Activated naive CD8-positive, alpha-beta T cell treated with anti-CD3 and anti-CD28 coated beads for 36 hours (primary cell): ENCODE data around the gene GADD45B. TPM values are rescaled to one million over a fixed set of nuclear protein-coding genes. Genes with fewer than 3 reads are reported as not detected.
"Not testable (repeated sequence)": the region's sequence is repeated elsewhere in the genome, so short reads cannot be mapped to it uniquely, and the experiment has no call there.

ENCODE experiments used
- DNase-seq: peaks from one replicate; pipeline ENCODE4 v3.0.0; 2021
- H3K27ac Mint-ChIP-seq: one replicate; pipeline ENCODE4 v1.8.0; 2022; ENCODE audit warnings: mild to moderate bottlenecking, moderate library complexity, mixed read lengths
- H3K27me3 Mint-ChIP-seq: one replicate; pipeline ENCODE4 v1.8.0; 2022; ENCODE audit warnings: mild to moderate bottlenecking, mixed read lengths
- H3K36me3 Mint-ChIP-seq: one replicate; pipeline ENCODE4 v1.8.0; 2021; ENCODE audit warnings: mild to moderate bottlenecking, mixed read lengths
- H3K4me1 Mint-ChIP-seq: one replicate; pipeline ENCODE4 v1.8.0; 2021; ENCODE audit warnings: mixed read lengths
- H3K4me3 Mint-ChIP-seq: one replicate; pipeline ENCODE4 v1.8.0; 2022; ENCODE audit warnings: mild to moderate bottlenecking, moderate library complexity, mixed read lengths
- H3K9me3 Mint-ChIP-seq: one replicate; pipeline ENCODE4 v1.8.0; 2022; ENCODE audit warnings: mixed read lengths
- total RNA-seq, 2 experiments: library from RNA; stranded (reverse); gene quantifications; one replicate each; pipeline ENCODE4 v1.2.3, GENCODE V29; 2021

The GADD45B gene
- total RNA-seq, 2 experiments from 2014 or later: 83.0 to 97.2 TPM

DNA sequence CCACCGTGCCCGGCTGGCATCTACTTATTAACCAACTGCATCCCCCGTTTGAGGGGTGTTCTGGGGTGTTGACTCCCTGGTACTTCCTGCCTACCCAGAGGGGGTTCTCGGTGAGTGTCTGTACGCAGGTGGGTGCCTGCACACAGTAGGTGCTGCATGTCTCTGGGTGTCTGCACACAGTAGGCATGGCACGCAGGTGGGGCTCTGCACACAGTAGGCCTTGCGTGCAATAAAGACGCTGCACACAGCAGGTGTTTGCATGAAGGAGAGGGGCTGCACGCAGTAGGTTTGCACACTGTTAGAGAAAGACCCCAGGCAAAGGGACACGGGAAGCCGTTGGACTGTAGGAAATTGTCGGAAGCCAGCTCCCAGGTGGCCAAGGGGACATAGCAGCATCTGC, 11.2 kb downstream of the GADD45B start:
- H3K4me3 Mint-ChIP-seq: no peak overlapping the region
- H3K9me3 Mint-ChIP-seq: peaks cover 19% of the 10 kb centered on the region
- H3K27ac Mint-ChIP-seq: no peak overlapping the region
- H3K27me3 Mint-ChIP-seq: peaks cover 43% of the 10 kb centered on the region
- H3K4me1 Mint-ChIP-seq: peaks cover 12% of the 10 kb centered on the region
- H3K36me3 Mint-ChIP-seq: peaks cover 11% of the 10 kb centered on the region
- DNase-seq: no peak

DNA sequence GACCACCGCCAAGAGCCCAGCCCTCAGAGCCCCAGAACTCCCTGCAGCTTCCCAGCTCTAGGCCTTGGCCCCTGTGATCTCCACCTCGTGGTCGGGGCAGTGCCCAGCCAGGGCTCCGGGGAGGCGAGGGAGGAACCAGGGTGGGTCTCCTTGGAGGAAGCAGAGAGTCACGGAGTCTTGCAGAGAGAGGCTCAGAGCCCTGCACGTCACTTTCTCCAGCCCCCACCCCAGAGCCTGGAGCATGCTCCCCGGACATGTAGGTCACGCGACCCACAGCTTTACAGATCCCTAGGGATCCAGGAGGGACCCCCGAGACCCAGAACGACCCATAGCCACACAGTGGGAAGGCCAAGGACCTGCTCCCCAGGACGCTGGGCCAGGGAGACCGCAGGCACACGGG, 11.9 kb downstream of the GADD45B start:
- H3K27me3 Mint-ChIP-seq: peaks cover 50% of the 10 kb centered on the region
- H3K9me3 Mint-ChIP-seq: peaks cover 14% of the 10 kb centered on the region
- H3K36me3 Mint-ChIP-seq: peaks cover 6% of the 10 kb centered on the region
- no peak for DNase-seq
- H3K4me3 Mint-ChIP-seq: no peak overlapping the region
- no peak overlapping the region for H3K27ac Mint-ChIP-seq
- peaks cover 17% of the 10 kb centered on the region for H3K4me1 Mint-ChIP-seq

DNA sequence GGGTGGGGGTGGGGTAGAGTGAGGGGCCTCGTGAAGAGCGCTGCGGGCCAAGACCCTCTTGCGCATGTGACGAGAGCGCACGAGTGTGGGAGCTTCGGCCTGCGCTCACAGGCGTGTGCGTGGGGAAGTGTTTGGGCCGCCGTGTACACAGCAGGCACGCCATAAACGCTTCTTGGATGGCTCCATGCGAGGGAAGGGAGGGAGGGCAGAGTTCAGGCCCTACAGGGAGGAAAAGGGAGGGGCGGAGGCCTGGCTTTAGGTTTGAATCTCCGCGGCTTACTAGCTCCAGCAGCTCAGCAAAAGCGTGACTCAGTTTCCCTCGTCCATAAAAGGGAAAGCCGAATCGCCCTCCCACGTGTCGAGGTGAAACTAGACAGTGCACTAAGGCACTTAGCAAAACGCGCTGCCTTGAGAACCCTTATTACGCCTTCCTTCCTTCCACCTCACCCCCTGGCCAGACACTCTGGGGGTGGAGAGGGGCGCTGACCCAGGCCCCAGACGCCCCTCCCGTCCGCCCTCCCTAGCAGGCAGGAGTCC, 12.5 kb downstream of the GADD45B start:
- no peak for DNase-seq
- H3K27ac Mint-ChIP-seq: no peak overlapping the region
- peaks cover 3% of the 10 kb centered on the region for H3K36me3 Mint-ChIP-seq
- H3K4me3 Mint-ChIP-seq: peak overlapping the region; percentile 18
- H3K9me3 Mint-ChIP-seq: peaks cover 9% of the 10 kb centered on the region
- peaks cover 54% of the 10 kb centered on the region for H3K27me3 Mint-ChIP-seq
- peaks cover 18% of the 10 kb centered on the region for H3K4me1 Mint-ChIP-seq

DNA sequence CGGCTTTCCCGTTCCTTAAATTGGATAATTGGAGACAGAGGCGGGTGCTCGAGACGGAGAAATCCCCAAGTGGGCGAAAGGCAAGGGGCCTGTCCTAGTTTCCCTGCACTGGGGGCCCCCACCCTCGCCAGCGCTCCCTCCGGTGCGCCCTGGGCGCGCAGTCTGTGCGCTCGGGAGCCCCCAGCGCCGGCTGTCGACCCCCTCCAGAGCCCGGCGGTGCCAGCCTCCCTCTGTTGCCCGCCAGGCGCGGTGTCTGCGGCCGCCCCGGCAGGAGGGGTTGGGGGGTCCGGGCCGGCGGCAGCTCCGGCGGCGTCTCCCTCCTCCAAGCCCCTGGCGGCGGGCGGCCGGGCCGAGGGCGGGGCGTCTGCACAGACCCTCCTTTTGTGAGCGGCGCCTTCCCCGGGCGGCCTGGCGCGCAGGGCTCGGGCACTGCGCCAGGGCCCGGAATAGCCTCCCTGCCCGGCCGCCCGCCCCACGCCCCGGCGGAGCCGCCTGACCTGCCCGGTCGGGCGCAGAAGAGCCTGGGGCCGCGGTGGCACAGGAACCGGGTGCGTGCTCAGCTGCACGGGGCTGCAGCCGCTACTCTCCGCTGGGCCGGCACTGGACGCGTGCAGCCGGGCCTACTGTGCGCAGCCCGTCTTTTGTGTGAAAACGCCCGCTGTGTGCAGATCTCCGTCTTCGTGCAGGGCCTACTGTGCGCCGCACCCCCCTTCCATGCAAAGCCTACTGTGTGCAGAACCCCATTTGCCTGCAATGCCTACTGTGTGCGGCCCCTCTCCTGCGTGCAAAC, 13.2 kb downstream of the GADD45B start:
- Mint-ChIP-seq H3K27ac (no peak overlapping the region), H3K4me1 (peaks cover 18% of the 10 kb centered on the region), H3K4me3 (peak overlapping the region; percentile 40), H3K27me3 (peaks cover 61% of the 10 kb centered on the region), H3K9me3 (peaks cover 5% of the 10 kb centered on the region), H3K36me3 (no peaks in the 10 kb centered on the region)
- DNase-seq: peak; percentile 30

DNA sequence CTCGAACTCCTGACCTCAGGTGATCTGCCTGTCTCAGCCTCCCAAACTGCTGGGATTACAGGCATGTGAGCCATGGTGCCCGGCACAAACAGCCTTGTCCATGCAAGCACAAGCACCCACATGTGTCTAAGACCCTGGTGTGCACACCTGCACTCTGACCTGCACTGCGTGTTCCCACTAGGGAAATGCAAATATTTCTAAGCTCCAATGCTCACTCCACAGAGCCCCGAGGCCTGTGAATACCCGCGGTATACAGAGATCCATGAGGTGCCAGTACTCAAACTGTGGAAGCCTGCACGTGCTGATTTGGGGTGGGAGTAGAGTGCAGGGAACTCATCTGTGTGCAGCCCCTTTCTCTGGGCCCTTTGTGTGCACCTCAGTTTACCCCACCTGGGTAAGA, 14.7 kb downstream of the GADD45B start:
- no peaks in the 10 kb centered on the region for H3K36me3 Mint-ChIP-seq
- H3K27me3 Mint-ChIP-seq: peaks cover 66% of the 10 kb centered on the region
- no peaks in the 10 kb centered on the region for H3K9me3 Mint-ChIP-seq
- no peak overlapping the region for H3K4me3 Mint-ChIP-seq
- H3K27ac Mint-ChIP-seq: no peak overlapping the region
- no peak for DNase-seq
- H3K4me1 Mint-ChIP-seq: peaks cover 22% of the 10 kb centered on the region

DNA sequence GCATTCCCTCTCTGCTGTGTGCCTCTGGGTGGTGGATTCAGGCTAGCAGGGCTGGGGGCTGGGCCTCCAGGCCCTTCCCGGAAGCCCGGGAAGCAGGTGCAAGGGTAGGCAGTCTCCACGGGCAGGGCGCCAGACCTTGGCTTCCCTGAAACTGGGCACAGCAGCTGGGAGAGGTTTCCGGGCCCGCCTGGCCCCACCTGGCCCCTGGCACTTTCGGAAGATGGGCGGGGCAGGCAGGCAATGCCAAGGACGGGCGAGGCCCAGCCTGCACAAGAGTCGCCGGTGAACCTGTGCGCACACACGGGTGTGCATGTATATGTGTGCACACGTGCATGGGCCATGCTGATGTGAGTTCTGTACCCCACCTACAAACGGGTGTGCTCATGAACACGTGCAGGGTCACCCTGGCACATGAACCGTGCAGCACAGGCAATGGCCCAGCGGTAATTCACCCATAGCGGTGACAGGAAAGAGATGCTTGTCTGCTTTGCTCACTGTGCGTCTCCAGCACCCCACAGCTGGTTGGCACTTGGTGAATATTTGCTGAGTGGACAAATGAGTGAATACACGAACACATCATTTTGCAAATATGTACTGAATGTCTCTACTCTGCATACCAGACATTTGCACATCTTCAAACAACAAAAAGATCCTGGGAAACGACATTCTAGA, 15.3 kb downstream of the GADD45B start:
- Mint-ChIP-seq H3K4me1 (peaks cover 25% of the 10 kb centered on the region), H3K36me3 (no peaks in the 10 kb centered on the region), H3K27me3 (peaks cover 66% of the 10 kb centered on the region), H3K4me3 (no peak overlapping the region), H3K9me3 (no peaks in the 10 kb centered on the region), H3K27ac (no peak overlapping the region)
- DNase-seq: no peak

DNA sequence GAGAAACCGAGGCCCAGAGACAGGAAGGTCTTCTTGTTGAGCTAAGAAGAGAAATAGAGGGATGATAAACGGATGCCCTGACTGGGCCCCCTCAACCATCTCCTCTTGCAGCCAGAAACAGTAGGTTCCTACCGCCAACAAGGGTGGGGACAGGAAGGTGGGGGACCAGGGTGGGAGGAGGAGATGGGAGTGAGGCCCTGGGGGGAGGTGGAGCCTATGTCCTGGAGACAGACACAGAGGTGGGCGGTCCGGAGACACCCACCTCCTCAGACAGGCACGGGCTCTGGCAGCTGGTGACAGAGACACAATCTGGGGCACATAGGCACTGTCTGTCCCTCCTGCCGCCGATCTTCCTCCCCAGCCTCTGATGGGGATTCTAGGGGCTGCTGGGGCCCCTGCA, 16.9 kb downstream of the GADD45B start:
- Mint-ChIP-seq H3K4me1 (peaks cover 25% of the 10 kb centered on the region), H3K36me3 (no peaks in the 10 kb centered on the region), H3K4me3 (no peak overlapping the region), H3K9me3 (no peaks in the 10 kb centered on the region), H3K27me3 (peaks cover 58% of the 10 kb centered on the region), H3K27ac (no peak overlapping the region)
- no peak for DNase-seq

DNA sequence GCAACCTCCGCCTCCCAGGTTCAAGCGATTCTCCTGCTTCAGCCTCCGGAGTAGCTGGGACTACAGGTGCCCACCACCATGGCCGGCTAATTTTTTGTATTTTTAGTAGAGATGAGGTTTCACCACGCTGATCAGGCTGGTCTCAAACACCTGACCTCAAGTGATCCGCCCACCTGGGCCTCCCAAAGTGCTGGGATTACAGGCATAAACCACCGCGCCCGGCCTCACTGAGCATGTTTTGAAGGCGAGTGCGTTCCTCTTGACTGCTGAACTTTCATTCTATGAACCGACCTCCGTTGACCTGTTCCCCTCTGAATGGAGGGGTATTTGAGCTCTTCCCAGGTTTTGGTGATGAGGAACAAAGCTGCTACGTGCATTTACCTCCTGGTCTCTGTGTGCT, 17.5 kb downstream of the GADD45B start:
- Mint-ChIP-seq H3K4me1 (peaks cover 23% of the 10 kb centered on the region), H3K27me3 (peaks cover 56% of the 10 kb centered on the region)
- not testable (repeated sequence) for H3K9me3 Mint-ChIP-seq, H3K27ac Mint-ChIP-seq, DNase-seq, H3K36me3 Mint-ChIP-seq, H3K4me3 Mint-ChIP-seq

DNA sequence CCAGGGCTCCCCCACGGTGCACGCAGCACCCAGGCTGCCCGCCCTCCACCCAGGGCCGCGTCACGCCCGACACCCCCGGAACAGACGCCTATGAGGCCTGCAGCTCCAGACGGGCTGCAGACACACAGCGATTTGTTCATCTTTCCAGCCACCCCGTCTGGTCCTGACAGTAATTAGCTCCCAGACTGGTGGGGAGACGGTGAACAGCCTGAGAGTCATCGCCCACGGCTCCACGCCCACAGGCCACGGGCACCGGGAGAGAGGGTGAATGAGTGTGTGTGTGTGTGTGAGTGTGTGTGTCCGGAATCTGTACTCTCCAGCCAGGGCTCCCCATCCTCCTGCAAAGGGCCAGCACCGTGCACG, 18.1 kb downstream of the GADD45B start:
- H3K27ac Mint-ChIP-seq: no peak overlapping the region
- H3K36me3 Mint-ChIP-seq: no peaks in the 10 kb centered on the region
- H3K27me3 Mint-ChIP-seq: peaks cover 51% of the 10 kb centered on the region
- H3K4me3 Mint-ChIP-seq: peak overlapping the region; percentile 18
- DNase-seq: no peak
- no peaks in the 10 kb centered on the region for H3K9me3 Mint-ChIP-seq
- H3K4me1 Mint-ChIP-seq: peaks cover 21% of the 10 kb centered on the region

DNA sequence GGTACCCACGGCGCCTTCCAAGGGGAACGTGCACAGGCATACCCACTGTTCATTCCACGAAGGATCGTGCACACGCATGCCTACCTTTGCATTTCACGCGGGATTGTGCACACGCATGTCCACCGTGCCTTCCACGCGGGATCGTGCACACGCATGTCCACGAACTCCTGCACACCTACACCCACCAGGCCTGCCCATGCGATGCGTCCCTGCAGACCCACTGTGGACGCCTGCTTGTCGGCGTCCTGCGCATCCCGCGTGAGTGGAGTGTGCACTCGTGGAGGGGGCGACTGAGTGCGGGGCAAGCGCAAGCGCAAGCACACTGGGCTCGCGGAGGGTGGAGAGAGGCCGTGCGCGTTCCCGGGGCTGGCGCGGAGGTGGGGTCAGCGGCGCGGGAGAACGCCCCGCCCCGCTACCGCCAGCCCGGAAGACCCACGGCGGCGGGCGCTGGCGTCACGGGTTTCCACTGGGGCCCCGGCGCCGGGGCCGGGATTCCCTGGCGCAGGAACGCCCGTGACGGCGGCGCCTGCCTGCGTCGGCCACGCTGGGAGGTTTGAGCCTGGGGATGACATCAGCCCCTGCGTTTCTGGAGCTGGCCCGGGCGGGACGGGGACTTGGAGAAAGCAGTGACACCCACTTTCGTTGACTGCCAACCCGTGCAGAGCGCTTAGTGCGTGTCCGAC, 18.7 kb downstream of the GADD45B start:
- Mint-ChIP-seq H3K4me3 (peak overlapping the region; percentile 73), H3K27me3 (peaks cover 48% of the 10 kb centered on the region), H3K36me3 (no peaks in the 10 kb centered on the region), H3K27ac (no peak overlapping the region), H3K4me1 (peaks cover 23% of the 10 kb centered on the region), H3K9me3 (no peaks in the 10 kb centered on the region)
- DNase-seq: peak; percentile 58

DNA sequence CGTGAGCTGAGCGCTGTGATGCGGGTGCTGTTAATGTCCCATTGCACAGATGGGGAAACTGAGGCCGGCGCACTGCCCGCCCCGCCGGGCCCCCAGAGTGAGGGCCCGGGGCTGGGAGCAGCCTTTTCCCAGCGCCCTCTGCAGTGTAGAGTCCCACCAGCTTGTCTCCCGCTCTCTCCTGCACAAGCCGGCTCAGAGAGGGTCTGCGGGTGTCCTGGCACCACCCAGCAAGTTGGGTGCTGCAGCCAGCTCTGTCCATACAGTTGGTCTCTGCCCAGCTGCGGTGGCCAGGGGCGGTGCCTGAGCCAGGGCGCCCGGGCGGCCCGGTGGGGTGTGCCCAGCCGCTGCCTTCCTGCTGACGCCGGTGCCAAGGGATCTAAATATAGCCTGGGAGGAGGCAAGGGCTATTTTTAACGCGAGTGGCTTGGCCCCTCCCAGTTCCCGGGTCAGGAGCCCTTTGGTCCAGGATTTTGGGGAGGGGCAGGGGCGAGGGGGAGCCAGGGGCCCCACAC, 19.3 kb downstream of the GADD45B start:
- H3K4me1 Mint-ChIP-seq: peaks cover 20% of the 10 kb centered on the region
- no peaks in the 10 kb centered on the region for H3K36me3 Mint-ChIP-seq
- H3K9me3 Mint-ChIP-seq: no peaks in the 10 kb centered on the region
- peaks cover 42% of the 10 kb centered on the region for H3K27me3 Mint-ChIP-seq
- no peak overlapping the region for H3K27ac Mint-ChIP-seq
- DNase-seq: no peak
- peak overlapping the region; percentile 4 for H3K4me3 Mint-ChIP-seq

DNA sequence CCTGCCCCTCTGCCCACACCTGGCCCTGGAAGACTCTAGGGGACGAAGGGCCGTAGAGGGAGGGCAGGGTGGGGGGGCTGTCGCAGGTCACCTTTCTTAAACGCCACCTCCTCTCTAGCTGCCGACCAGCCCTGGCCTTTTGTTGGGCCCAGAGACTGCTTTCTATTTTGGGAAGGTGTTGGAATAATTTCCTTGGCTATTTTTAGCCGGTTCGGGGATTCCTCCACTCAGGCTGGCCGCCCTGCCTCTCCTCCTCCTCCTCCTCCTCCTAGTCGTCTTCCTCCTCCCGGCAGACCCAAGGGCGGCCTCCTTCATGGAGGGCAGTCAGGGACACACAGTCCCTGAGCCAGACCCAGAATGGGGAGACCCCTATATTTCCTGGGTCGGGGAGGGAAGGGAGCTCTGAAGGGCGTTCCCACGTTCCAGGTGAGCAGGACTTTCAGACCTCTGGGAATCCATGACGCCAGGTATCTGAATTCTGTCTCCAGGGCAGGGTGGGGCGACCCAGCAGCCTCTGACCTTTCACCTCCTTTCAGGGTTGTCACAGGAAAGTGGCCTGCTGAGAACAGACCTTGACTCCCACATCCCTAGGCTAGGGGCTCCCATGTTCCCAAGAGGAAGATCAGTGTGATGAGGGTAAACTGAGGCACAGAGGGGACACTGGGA, 19.9 kb downstream of the GADD45B start:
- H3K4me1 Mint-ChIP-seq: peaks cover 20% of the 10 kb centered on the region
- peaks cover 36% of the 10 kb centered on the region for H3K27me3 Mint-ChIP-seq
- H3K4me3 Mint-ChIP-seq: no peak overlapping the region
- no peaks in the 10 kb centered on the region for H3K36me3 Mint-ChIP-seq
- H3K9me3 Mint-ChIP-seq: no peaks in the 10 kb centered on the region
- no peak for DNase-seq
- no peak overlapping the region for H3K27ac Mint-ChIP-seq

DNA sequence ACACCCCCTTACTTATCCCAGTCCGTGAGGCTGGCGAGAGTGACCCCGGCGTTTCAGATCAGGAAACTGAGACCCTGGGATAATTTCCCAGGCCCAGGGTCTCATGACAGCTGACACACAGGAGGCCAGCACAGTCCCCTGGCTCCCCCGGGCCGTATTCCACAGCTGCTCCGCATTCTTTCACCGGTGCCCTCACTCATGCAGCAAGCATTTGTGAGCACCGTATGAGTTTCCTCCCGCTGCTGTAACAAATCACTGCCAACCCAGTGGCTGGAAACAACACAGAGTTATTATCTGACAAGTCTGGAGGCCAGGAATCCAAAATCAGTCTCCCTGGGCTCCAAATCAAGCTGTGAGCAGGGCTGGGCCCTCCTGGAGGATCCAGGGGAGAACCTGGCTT, 21.3 kb downstream of the GADD45B start:
- no peaks in the 10 kb centered on the region for H3K36me3 Mint-ChIP-seq
- no peaks in the 10 kb centered on the region for H3K9me3 Mint-ChIP-seq
- H3K4me3 Mint-ChIP-seq: no peak overlapping the region
- no peak overlapping the region for H3K27ac Mint-ChIP-seq
- H3K27me3 Mint-ChIP-seq: peaks cover 22% of the 10 kb centered on the region
- peaks cover 18% of the 10 kb centered on the region for H3K4me1 Mint-ChIP-seq
- DNase-seq: no peak

DNA sequence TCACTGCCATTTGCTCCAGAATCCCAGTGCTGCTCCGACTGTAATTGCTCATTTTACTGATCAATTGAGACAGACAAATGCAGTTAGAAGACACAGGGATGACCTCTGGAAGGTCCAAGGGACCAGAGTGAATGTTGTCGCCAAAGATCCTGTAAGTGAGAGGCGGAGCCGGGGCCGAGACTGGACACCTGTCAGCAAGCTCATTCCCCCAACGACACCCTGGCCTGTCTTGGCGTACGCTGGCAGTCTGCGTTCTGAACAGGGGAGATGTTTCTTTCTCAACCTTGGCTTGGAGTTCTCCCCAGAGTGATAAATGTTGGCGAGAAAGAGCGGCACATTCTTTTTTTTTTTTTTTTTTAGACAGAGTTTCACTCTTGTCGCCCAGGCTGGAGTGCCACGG, 24.2 kb downstream of the GADD45B start:
- Mint-ChIP-seq H3K27ac (no peak overlapping the region), H3K4me1 (peaks cover 24% of the 10 kb centered on the region), H3K9me3 (no peaks in the 10 kb centered on the region)

DNA sequence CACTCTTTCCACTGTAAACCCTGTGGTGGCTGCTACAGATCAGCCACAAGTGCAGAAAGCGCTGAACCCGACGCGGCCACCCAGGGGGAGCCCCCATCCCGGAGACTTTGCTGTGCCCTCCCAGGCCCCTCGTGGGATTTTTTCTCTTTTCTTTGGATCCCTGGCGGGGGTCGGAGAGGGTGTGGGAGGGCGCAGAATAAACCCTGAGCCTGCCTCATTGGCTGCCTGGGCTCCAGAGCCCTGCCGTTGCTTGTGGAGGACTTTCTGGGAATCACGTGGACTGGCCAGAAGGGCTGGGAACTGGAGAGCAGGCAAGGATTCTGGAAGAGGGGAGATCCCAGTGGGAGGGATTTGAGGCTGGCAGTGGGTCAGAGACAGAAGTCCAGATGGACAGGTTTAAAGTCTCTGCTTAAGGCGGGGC, 24.9 kb downstream of the GADD45B start:
- Mint-ChIP-seq H3K9me3 (no peaks in the 10 kb centered on the region), H3K36me3 (no peaks in the 10 kb centered on the region), H3K27ac (no peak overlapping the region), H3K27me3 (no peaks in the 10 kb centered on the region), H3K4me1 (peaks cover 22% of the 10 kb centered on the region), H3K4me3 (no peak overlapping the region)
- no peak for DNase-seq

More for the DNA sequence above, 24.2 kb downstream of the GADD45B start:
- no peak for DNase-seq
- Mint-ChIP-seq H3K4me3 (no peak overlapping the region), H3K36me3 (no peaks in the 10 kb centered on the region), H3K27me3 (no peaks in the 10 kb centered on the region)
